Right cardiac atrium (tissue), 5 donors: Measurements from ENCODE around the gene OSGIN1. TPM values are rescaled to one million over a fixed set of nuclear protein-coding genes. Genes with fewer than 3 reads are reported as not detected.
A peak's percentile ranks its signal among the peaks of the same experiment; 100 is the strongest.

Source experiments
- ATAC-seq, 2 donors: fragments of 200-7000 bp; cut with Tn5 transposase; one replicate each; pipeline versions ENCODE4 v1.8.0 to v1.9.1; 2020; ENCODE audit warnings: moderate library complexity in 2 of 2, mild to moderate bottlenecking in 1 of 2
- DNase-seq, 3 donors: peaks; one replicate each; pipeline ENCODE4 v3.0.0-alpha.2; 2020
- H3K27ac ChIP-seq: one replicate; pipeline ENCODE4 v1.5.1; 2013; ENCODE audit warnings: mild to moderate bottlenecking, low read length, control low read depth, moderate library complexity
- H3K27me3 ChIP-seq: one replicate; pipeline ENCODE4 v1.6.1; 2013; ENCODE audit not compliant: control insufficient read depth, insufficient read depth
- H3K4me1 ChIP-seq: one replicate; pipeline ENCODE4 v1.6.1; 2013; ENCODE audit warnings: low read length; ENCODE audit not compliant: control insufficient read depth, insufficient read depth
- H3K4me3 ChIP-seq: one replicate; pipeline ENCODE4 v1.5.1; 2013; ENCODE audit warnings: low read length, control low read depth
- H3K9me3 ChIP-seq: one replicate; pipeline ENCODE4 v1.6.1; 2013; ENCODE audit warnings: low read length; ENCODE audit not compliant: control insufficient read depth
- WGBS: extraction: QIAGEN DNeasy Blood & Tissue Kit; methylation state at CpG from one replicate; pipeline ENCODE4 v1.1.7; 2013; 5-methylcytosine and 5-hydroxymethylcytosine counted together
- intact Hi-C, 4 donors: fragments of 100-400 bp; cut with DNase I; formaldehyde crosslinking; loops; one replicate each; pipeline versions ENCODE4 v1.11.0 to v1.14.0; 2022 to 2023
- polyA plus RNA-seq: library from polyadenylated mRNA; stranded (reverse); fragments of 200-250 nt; gene quantifications from one replicate; pipeline ENCODE4 v1.2.3, GENCODE V29; 2013
- total RNA-seq, 4 donors: library from RNA; stranded (reverse); fragmentation: NEBNext Ultra II Directional; extraction: Animal tissue kit (Norgen Biotek cat#: 25700); gene quantifications; one replicate each; pipeline ENCODE4 v1.2.1, GENCODE V29; 2021
- donor health status: healthy with polysubstance abuse.
- donor health status: DM: no; HTN: yes; CAD: no.
- donor health status: DM: no; HTN: no; CAD: no.
- donor health status: DM: no; HTN: yes; CAD: no; lungs with severe emphysema.
- donor health status: DM: yes; HTN: yes; CAD: no.

Gene OSGIN1
- total and polyA plus RNA-seq, 5 donors, result 2.4 to 6.8 (median 3.6) TPM

- DNase-seq, result peak in 2 of 3 donors; percentile 37 to 64
- intact Hi-C loops, result no loop called here
- H3K4me1 ChIP-seq, result no peaks in the 10 kb centered on the region
- no peak overlapping the region for H3K27ac ChIP-seq
- no peaks in the 10 kb centered on the region for H3K27me3 ChIP-seq
- H3K9me3 ChIP-seq, result no peaks in the 10 kb centered on the region
- no peak overlapping the region for H3K4me3 ChIP-seq
- 16% methylated on average over 14 of the region's 14 CpGs for WGBS
- ATAC-seq, result peak; percentile 69 to 80
Observed at GRCh38 chr16:84013787-84014569, 60.9 kb downstream of the OSGIN1 start.

GRCh38 chr16:84014570-84015327 lies 61.7 kb downstream of the OSGIN1 start:
- intact Hi-C loops, result no loop called here
- no peaks in the 10 kb centered on the region for H3K27me3 ChIP-seq
- no peak for DNase-seq
- no peak for ATAC-seq
- no peak overlapping the region for H3K4me3 ChIP-seq
- 70% methylated on average over 14 of the region's 14 CpGs for WGBS
- H3K4me1 ChIP-seq, result no peaks in the 10 kb centered on the region
- no peaks in the 10 kb centered on the region for H3K9me3 ChIP-seq
- no peak overlapping the region for H3K27ac ChIP-seq

GRCh38 chr16:84015399-84015798 lies 62.4 kb downstream of the OSGIN1 start:
- ATAC-seq (no peak), DNase-seq (no peak)
- Histone ChIP-seq H3K27ac (no peak overlapping the region), H3K4me3 (no peak overlapping the region), H3K4me1 (no peaks in the 10 kb centered on the region), H3K9me3 (no peaks in the 10 kb centered on the region), H3K27me3 (no peaks in the 10 kb centered on the region)
- intact Hi-C loops, result no loop called here
- WGBS, result 85% methylated on average over 12 of the region's 12 CpGs

Other genes with a start within 250 kb of the OSGIN1 start
- gene HSBP1, start 145.3 kb upstream of the OSGIN1 start, total RNA-seq, result 100 to 1,000 TPM; 133 to 173 (median 155) TPM
- 102 TPM for gene HSBP1, start 145.3 kb upstream of the OSGIN1 start, polyA plus RNA-seq
- gene MLYCD, start 54.1 kb upstream of the OSGIN1 start, total RNA-seq, result 10 to 100 TPM; 24.1 to 34.5 (median 29.1) TPM
- 27.4 TPM for gene MLYCD, start 54.1 kb upstream of the OSGIN1 start, polyA plus RNA-seq
- 1 to 10 TPM in 2 of 4 donors, under 1 TPM in 2; 0.28 to 1.8 (median 1.4) TPM for gene NECAB2, start 15.0 kb downstream of the OSGIN1 start, total RNA-seq
- gene NECAB2, start 15.0 kb downstream of the OSGIN1 start, polyA plus RNA-seq, result 1.7 TPM
- under 1 TPM in 2 of 4 donors, not detected in 2; 0.21 to 0.29 TPM for gene SLC38A8, start 89.6 kb downstream of the OSGIN1 start, total RNA-seq
- not detected for gene SLC38A8, start 89.6 kb downstream of the OSGIN1 start, polyA plus RNA-seq
- gene MBTPS1, start 163.7 kb downstream of the OSGIN1 start, total RNA-seq, result 100 to 1,000 TPM in 2 of 4 donors, 10 to 100 TPM in 2; 88.1 to 112 (median 102) TPM
- gene MBTPS1, start 163.7 kb downstream of the OSGIN1 start, polyA plus RNA-seq, result 59.3 TPM
- gene HSDL1, start 191.9 kb downstream of the OSGIN1 start, total RNA-seq, result 10 to 100 TPM; 19.8 to 34.8 (median 26.5) TPM
- 15.0 TPM for gene HSDL1, start 191.9 kb downstream of the OSGIN1 start, polyA plus RNA-seq
- under 1 TPM in 2 of 4 donors, not detected in 2; 0.14 to 0.28 TPM for gene DNAAF1, start 192.1 kb downstream of the OSGIN1 start, total RNA-seq
- gene DNAAF1, start 192.1 kb downstream of the OSGIN1 start, polyA plus RNA-seq, result 0.68 TPM
- 10 to 100 TPM; 26.0 to 31.1 (median 28.4) TPM for gene TAF1C, start 233.8 kb downstream of the OSGIN1 start, total RNA-seq
- gene TAF1C, start 233.8 kb downstream of the OSGIN1 start, polyA plus RNA-seq, result 36.2 TPM
- under 1 TPM in 3 of 4 donors, not detected in 1; 0.38 to 0.62 (median 0.60) TPM for gene ADAD2, start 237.9 kb downstream of the OSGIN1 start, total RNA-seq
- gene ADAD2, start 237.9 kb downstream of the OSGIN1 start, polyA plus RNA-seq, result 2.9 TPM